ENCODE data around the gene CEP44.
A peak's percentile ranks its signal among the peaks of the same experiment; 100 is the strongest.
"Not testable (repeated sequence)": the region's sequence is repeated elsewhere in the genome, so short reads cannot be mapped to it uniquely, and the experiment has no call there.

CEP44 gene

GRCh38 chr4:174252412-174252811 is 31.3 kb upstream of the CEP44 start:
- Histone ChIP-seq H3K4me3 (no peak overlapping the region), H3K27ac (no peak overlapping the region)
- TF ChIP-seq CTCF (IDR thresholded peaks at IDR 0.05), result no peak
- no peak for DNase-seq (ENCODE audit: low spot score)

GRCh38 chr4:174254613-174255012 is 29.1 kb upstream of the CEP44 start:
- DNase-seq (ENCODE audit: low spot score), result no peak
- no peak overlapping the region for H3K27ac ChIP-seq
- H3K4me3 ChIP-seq, result no peak overlapping the region
- no peak for TF ChIP-seq CTCF (IDR thresholded peaks at IDR 0.05)

GRCh38 chr4:174255374-174255773 is 28.3 kb upstream of the CEP44 start:
- DNase-seq (ENCODE audit: low spot score), result no peak
- H3K4me3 ChIP-seq, result no peak overlapping the region
- no peak overlapping the region for H3K27ac ChIP-seq
- TF ChIP-seq CTCF (IDR thresholded peaks at IDR 0.05), result no peak

GRCh38 chr4:174255786-174256185 is 27.9 kb upstream of the CEP44 start:
- no peak for TF ChIP-seq CTCF (IDR thresholded peaks at IDR 0.05)
- no peak for DNase-seq (ENCODE audit: low spot score)

GRCh38 chr4:174256277-174256713 is 27.4 kb upstream of the CEP44 start:
- TF ChIP-seq CTCF (IDR thresholded peaks at IDR 0.05), result no peak
- DNase-seq (ENCODE audit: low spot score), result no peak
- Histone ChIP-seq H3K27ac (no peak overlapping the region), H3K4me3 (no peak overlapping the region)

More at GRCh38 chr4:174255786-174256185, 27.9 kb upstream of the CEP44 start:
- Histone ChIP-seq H3K27ac (no peak overlapping the region), H3K4me3 (no peak overlapping the region)

GRCh38 chr4:174259580-174259979 is 24.1 kb upstream of the CEP44 start:
- DNase-seq (ENCODE audit: low spot score), result no peak
- H3K27ac ChIP-seq, result no peak overlapping the region
- no peak for TF ChIP-seq CTCF (IDR thresholded peaks at IDR 0.05)
- H3K4me3 ChIP-seq, result no peak overlapping the region

GRCh38 chr4:174260099-174260498 is 23.6 kb upstream of the CEP44 start:
- Histone ChIP-seq H3K4me3 (peak overlapping the region; percentile 28), H3K27ac (peak overlapping the region in 1 of 2 donors; percentile 14)
- no peak for TF ChIP-seq CTCF (IDR thresholded peaks at IDR 0.05)
- DNase-seq (ENCODE audit: low spot score), result no peak

GRCh38 chr4:174261432-174261831 is 22.3 kb upstream of the CEP44 start:
- not testable (repeated sequence) for H3K27ac ChIP-seq; DNase-seq (ENCODE audit: low spot score); H3K4me3 ChIP-seq

Measured in coronary artery (tissue), 2 donors.